Fibroblast of the conjunctiva (primary cell): ENCODE measurements around the gene PPP1R3C.

Experiments
- DNase-seq: peaks from one replicate; pipeline ENCODE4 v3.0.0-alpha.2; 2010; ENCODE audit warnings: low read depth

PPP1R3C gene

GRCh38 chr10:91632671-91633550, at the start of gene PPP1R3C:
Gene PPP1R3C, minus strand, starts transcription at chr10:91633071. Its CDS starts 102 bp downstream, at chr10:91632969.
- peak; percentile 87 for DNase-seq

- no peak for DNase-seq
Measured at GRCh38 chr10:91681361-91682276, 48.7 kb upstream of the PPP1R3C start.

DNA sequence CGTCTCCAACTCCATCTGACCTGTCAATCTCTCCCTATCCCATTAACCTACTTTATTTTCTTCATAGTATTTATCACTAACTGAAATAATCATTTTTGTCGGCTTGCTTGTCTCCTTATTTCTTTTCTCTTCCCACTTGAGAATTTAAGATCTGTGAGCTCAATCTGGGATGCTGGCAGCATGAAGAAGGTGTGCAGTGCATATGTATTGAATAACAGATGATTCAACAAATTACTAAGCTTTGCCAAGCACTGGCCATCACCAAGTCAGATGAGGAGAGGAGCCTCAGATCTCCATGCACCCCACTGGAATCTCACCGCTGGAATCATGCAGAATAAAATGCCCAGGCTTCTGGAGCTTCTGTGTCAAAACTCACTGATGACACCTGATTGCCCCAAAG, 47.6 kb upstream of the PPP1R3C start:
- DNase-seq = no peak

- no peak for DNase-seq
Measured at GRCh38 chr10:91679296-91679695, 46.4 kb upstream of the PPP1R3C start.

DNA sequence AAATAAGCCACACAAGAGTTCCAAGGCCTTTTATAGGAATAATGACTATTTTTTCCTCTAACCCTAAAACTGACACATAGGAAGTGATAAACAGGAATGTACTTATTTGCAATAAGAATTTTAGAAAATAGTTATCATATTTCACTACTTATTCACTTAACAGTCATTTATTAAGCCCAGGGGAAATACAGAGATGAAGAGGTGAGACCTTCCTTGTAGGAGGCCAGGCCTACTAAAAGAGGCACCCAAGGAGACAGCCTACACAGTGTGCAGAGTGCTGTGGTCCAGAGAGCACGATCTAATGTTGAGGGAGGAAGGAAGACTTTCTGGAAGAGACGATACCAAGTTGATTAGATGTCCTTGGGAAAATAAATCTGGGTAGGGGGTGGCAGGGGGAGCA, 45.0 kb upstream of the PPP1R3C start:
- DNase-seq = no peak

- peak; percentile 23 for DNase-seq
Measured at GRCh38 chr10:91672021-91672608, 39.2 kb upstream of the PPP1R3C start.

- DNase-seq = no peak
Measured at GRCh38 chr10:91668913-91669312, 36.0 kb upstream of the PPP1R3C start.

DNA sequence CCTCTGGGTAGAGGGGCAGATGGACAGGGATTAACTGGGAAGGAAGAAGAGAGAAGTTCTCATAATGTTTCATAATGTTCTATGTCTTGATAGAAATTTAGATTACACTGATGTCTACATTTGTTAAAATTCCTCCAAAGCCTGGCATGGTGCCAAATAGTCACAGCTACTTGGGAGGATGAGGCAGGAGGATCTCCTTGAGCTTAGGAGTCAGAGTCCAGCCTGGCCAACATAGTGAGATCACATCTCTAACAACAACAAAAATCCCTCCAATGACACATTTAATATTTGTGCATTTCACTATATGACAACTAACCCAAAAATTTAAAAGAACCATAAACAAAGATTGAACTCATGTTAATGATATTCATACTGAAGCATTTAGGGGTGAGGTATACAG, 33.0 kb upstream of the PPP1R3C start:
- DNase-seq = no peak

GRCh38 chr10:91664426-91664825, 31.6 kb upstream of the PPP1R3C start:
- DNase-seq = no peak

GRCh38 chr10:91662993-91663392, 30.1 kb upstream of the PPP1R3C start:
- no peak for DNase-seq

- peak; percentile 44 for DNase-seq
Measured at GRCh38 chr10:91653219-91653870, 20.5 kb upstream of the PPP1R3C start.

GRCh38 chr10:91652364-91652763, 19.5 kb upstream of the PPP1R3C start:
- peak; percentile 61 for DNase-seq

DNA sequence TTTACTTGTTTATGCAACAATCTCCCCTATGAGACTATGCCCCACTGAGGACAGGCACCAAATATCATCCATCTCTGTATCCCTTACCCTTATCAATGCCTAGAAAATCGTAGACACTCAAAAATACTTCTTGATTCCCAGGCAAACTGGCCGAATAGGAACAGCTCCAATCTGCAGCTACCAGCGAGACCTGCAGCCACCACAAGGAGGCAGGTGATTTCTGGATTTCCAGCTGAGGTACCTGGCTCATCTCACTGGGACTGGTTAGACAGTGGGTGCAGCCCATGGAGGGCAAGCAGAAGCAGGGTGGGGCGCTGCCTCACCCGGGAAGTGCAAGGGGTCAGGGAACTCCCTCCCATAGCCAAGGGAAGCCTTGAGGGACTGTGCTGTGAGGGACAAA, 10.8 kb upstream of the PPP1R3C start:
- no peak for DNase-seq

- DNase-seq = no peak
Measured at GRCh38 chr10:91642831-91643692, 10.2 kb upstream of the PPP1R3C start.

- DNase-seq = no peak
Measured at GRCh38 chr10:91636892-91637291, 4.0 kb upstream of the PPP1R3C start.

- peak; percentile 82 for DNase-seq
Measured at GRCh38 chr10:91635401-91636400, 2.8 kb upstream of the PPP1R3C start.

GRCh38 chr10:91634898-91635297, 2.0 kb upstream of the PPP1R3C start:
- DNase-seq = no peak

GRCh38 chr10:91634246-91634645, 1.4 kb upstream of the PPP1R3C start:
- DNase-seq = no peak

DNA sequence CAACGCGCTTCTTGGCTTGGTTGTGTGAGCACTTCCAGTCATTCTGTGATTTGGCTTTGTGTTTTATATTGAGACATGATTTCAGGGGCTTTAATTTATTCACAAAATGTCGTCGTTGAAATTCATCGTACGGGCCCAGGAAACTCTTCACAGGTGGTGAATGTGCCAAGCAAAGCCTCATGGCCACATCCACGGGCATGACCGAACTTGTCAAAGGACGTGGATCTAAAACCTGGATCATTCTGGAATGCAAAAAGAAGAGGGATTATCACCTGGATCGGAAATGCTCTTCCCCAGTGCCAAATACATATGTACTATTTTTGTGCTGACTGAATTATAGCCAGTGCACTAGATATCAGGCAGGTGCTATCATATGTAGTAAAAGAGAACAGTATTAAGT, 2.2 kb downstream of the PPP1R3C start:
- no peak for DNase-seq
